ENCODE results near the gene DAAM1.

DAAM1 gene

DNA sequence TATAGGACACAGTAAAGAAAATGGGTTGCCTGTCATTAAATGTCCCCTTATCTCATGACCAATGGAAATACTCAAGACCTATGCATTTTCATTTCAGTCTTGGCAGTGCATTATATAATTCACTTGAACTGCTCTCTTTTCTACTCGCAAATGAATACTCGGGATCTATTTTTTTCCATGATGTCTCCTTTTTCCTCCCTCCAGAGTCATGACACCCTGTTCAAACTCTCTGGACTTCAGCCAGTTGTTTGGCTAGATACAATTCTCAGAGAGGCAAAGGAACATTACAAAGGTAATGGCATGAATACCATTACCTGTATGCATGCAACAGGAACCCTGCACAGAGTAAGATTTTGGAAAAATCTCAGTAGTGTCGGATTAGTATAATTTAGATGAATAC is 145.8 kb downstream of the DAAM1 start:
- ChIA-PET CTCF (interaction anchor here (0.5 to 0.6 kb wide), 2 partner anchors 28 to 563 kb away, joined by 3 to 5 read pairs; no protein-coding TSS in a partner anchor), POLR2A (no interaction called here)
- DNase-seq (ENCODE audit: extremely low spot score), result no peak
- TF ChIP-seq TARDBP (IDR thresholded peaks at IDR 0.05) (no peak), FOXA1 (IDR thresholded peaks at IDR 0.05) (no peak), SUZ12 (IDR thresholded peaks at IDR 0.05) (no peak), ELF4 (IDR thresholded peaks at IDR 0.05) (no peak), ARNT (IDR thresholded peaks at IDR 0.05) (no peak), NFRKB (IDR thresholded peaks at IDR 0.05) (no peak), BHLHE40 (IDR thresholded peaks at IDR 0.05; ENCODE audit: borderline replicate concordance) (no peak), CTBP1 (IDR thresholded peaks at IDR 0.05; ENCODE audit: borderline replicate concordance) (no peak), HDGF (IDR thresholded peaks at IDR 0.05; ENCODE audit: borderline replicate concordance) (no peak), LEF1 (IDR thresholded peaks at IDR 0.05; ENCODE audit: borderline replicate concordance) (no peak), ZNF384 (IDR thresholded peaks at IDR 0.05) (no peak), L3MBTL2 (conservative IDR thresholded peaks at IDR 0.05) (no peak), SP1 (IDR thresholded peaks at IDR 0.05) (no peak)
- TF ChIP-seq, protein P1, sequence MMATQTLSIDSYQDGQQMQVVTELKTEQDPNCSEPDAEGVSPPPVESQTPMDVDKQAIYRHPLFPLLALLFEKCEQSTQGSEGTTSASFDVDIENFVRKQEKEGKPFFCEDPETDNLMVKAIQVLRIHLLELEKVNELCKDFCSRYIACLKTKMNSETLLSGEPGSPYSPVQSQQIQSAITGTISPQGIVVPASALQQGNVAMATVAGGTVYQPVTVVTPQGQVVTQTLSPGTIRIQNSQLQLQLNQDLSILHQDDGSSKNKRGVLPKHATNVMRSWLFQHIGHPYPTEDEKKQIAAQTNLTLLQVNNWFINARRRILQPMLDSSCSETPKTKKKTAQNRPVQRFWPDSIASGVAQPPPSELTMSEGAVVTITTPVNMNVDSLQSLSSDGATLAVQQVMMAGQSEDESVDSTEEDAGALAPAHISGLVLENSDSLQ (IDR thresholded peaks at IDR 0.05), result no peak

DNA sequence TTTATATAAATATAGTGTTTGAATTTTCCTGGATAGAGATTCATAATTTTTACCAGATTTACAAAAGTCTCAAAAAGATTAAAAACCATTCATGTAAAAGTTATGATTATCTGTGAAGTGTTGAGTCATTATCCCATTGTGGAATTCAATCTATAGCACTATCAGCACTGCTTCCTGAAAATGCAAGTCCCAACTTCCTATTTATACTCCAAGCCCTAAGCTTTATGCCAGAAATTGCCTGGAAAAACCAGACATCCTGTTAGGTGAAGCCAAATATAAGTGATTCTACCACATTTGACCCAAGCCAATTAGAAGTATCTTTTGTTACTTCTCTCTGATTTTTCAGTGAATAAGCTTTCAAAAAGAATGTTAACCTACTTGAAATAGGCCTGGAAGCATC is 147.6 kb downstream of the DAAM1 start:
- no peak for DNase-seq (ENCODE audit: extremely low spot score)
- CTCF ChIA-PET, result no interaction called here
- TF ChIP-seq NFRKB (IDR thresholded peaks at IDR 0.05) (no peak), BHLHE40 (IDR thresholded peaks at IDR 0.05; ENCODE audit: borderline replicate concordance) (no peak), FOXA1 (IDR thresholded peaks at IDR 0.05) (no peak), TARDBP (IDR thresholded peaks at IDR 0.05) (no peak), FOXM1 (IDR thresholded peaks at IDR 0.05; ENCODE audit: borderline replicate concordance) (no peak), ARNT (IDR thresholded peaks at IDR 0.05) (no peak), HDGF (IDR thresholded peaks at IDR 0.05; ENCODE audit: borderline replicate concordance) (no peak), SP1 (IDR thresholded peaks at IDR 0.05) (no peak), SUZ12 (IDR thresholded peaks at IDR 0.05) (no peak), FOXK2 (IDR thresholded peaks at IDR 0.05) (no peak), LEF1 (IDR thresholded peaks at IDR 0.05; ENCODE audit: borderline replicate concordance) (no peak), ZNF384 (IDR thresholded peaks at IDR 0.05) (no peak), CTBP1 (IDR thresholded peaks at IDR 0.05; ENCODE audit: borderline replicate concordance) (no peak), ELF4 (IDR thresholded peaks at IDR 0.05) (no peak), L3MBTL2 (conservative IDR thresholded peaks at IDR 0.05) (no peak)
- TF ChIP-seq, protein P1 (IDR thresholded peaks at IDR 0.05), result no peak
- POLR2A ChIA-PET, result no interaction called here

DNA sequence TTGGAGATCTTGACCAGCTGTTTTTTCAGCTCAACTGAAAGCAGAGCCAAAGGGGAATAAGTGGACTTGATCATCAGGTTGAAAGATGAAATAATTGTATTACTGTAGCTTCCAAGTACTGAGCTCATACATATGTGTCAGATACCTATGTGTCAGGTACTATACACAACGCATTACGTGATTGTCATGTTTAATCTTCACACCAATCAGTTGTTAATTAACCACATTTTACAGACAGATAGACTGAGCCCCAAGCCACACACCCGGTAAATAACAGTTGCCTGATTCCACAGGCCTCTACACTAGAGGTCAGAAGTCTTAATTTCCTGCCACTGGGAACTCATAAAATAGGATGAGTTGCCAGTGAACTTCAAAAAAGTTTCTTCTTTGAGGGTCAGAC is 148.2 kb downstream of the DAAM1 start:
- no peak for TF ChIP-seq ZNF384 (IDR thresholded peaks at IDR 0.05)
- TF ChIP-seq SP1 (IDR thresholded peaks at IDR 0.05), result no peak
- no peak for TF ChIP-seq TARDBP (IDR thresholded peaks at IDR 0.05)
- no peak for TF ChIP-seq BHLHE40 (IDR thresholded peaks at IDR 0.05; ENCODE audit: borderline replicate concordance)
- no peak for TF ChIP-seq L3MBTL2 (conservative IDR thresholded peaks at IDR 0.05)
- no peak for TF ChIP-seq ELF4 (IDR thresholded peaks at IDR 0.05)
- TF ChIP-seq SUZ12 (IDR thresholded peaks at IDR 0.05), result no peak
- CTCF ChIA-PET, result no interaction called here
- POLR2A ChIA-PET, result no interaction called here
- DNase-seq (ENCODE audit: extremely low spot score), result no peak

DNA sequence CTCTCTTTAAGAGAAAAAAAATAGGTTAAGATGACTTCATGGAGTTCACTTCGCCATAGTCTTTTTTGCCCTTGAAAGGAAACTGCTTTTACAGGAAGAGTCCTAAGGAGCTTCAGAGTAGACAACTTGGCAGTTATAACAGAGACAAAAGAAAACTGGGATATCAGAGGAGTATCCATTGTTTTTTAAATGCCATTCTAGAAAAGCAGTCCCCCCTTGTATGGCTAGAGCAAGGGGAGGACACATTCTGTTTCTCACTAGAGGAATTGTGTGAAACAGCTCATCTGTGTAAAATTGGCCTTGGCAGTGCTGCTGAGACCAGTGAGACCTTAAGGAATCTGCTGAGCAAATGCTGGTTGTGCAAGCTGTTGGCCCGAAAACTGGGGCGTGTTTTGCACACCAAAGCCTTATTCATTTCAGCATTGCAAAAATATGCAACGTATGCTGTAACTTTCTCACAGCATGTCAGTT is 148.7 kb downstream of the DAAM1 start:
- ChIA-PET CTCF (no interaction called here), POLR2A (no interaction called here)
- DNase-seq (ENCODE audit: extremely low spot score), result no peak
- no peak for TF ChIP-seq L3MBTL2 (conservative IDR thresholded peaks at IDR 0.05)
- TF ChIP-seq LEF1 (IDR thresholded peaks at IDR 0.05; ENCODE audit: borderline replicate concordance), result no peak
- TF ChIP-seq ARNT (IDR thresholded peaks at IDR 0.05), result no peak
- no peak for TF ChIP-seq FOXK2 (IDR thresholded peaks at IDR 0.05)
- no peak for TF ChIP-seq HDGF (IDR thresholded peaks at IDR 0.05; ENCODE audit: borderline replicate concordance)
- TF ChIP-seq SUZ12 (IDR thresholded peaks at IDR 0.05), result no peak
- no peak for TF ChIP-seq BHLHE40 (IDR thresholded peaks at IDR 0.05; ENCODE audit: borderline replicate concordance)
- no peak for TF ChIP-seq TARDBP (IDR thresholded peaks at IDR 0.05)

DNA sequence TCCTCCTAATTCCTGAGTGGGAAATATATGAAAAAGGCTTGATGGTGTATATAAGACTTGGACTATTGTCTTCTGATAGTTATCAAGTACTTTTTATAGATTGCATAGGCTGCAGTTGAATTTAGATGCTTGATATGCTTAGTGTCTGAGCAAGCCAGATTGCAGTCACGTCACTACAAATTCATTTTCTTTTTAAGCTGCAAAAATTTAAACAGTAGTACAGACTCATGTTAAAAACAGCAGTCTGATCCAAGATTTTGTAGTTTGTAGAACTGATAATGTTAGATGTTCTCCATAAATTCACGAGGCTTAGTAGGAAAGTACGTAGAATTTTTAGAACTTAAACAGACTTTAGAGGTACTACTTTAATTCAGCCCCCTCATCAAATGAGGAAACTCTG is 150.3 kb downstream of the DAAM1 start:
- CTCF ChIA-PET, result no interaction called here
- no peak for DNase-seq (ENCODE audit: extremely low spot score)
- no peak for TF ChIP-seq FOXM1 (IDR thresholded peaks at IDR 0.05; ENCODE audit: borderline replicate concordance)
- POLR2A ChIA-PET, result no interaction called here

DNA sequence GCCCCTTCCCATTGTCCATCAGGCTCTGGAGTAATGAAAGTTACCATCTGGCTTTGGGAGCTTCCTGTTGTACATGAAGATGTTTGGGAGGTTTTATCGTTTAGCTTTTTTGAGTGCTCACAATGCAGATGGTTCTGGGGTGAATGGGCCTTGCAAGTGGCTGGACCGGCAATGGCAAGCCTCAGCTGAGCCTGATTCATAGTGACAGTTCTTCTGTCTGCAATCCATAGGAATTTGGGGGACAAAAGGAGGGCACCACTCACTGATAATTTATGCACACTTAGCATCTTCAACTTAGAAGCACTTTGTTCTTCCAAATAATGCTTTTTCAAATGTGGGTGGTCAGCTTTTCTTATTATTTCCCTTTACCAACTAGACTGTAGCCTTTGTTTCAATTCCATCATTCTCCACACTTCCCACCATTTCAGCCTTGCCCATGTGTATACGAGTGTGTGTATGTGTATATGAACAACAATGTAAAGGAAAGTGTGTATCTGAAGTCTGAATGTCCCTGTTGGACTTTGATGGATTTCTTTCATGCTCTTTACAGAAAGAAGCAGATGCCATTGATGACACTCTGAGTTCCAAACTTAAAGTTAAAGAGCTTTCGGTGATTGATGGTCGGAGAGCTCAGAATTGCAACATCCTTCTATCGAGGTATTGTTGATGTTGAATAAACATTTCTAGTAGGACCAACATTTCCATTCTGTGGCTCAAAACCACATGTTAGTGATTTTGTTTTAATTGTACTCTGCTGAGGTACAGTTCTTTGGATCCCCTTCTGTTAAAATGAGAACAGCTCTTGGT is 151.3 kb downstream of the DAAM1 start:
- ChIA-PET CTCF (no interaction called here), POLR2A (no interaction called here)
- DNase-seq (ENCODE audit: extremely low spot score), result no peak
- no peak for TF ChIP-seq TARDBP (IDR thresholded peaks at IDR 0.05)
- TF ChIP-seq L3MBTL2 (conservative IDR thresholded peaks at IDR 0.05), result no peak

DNA sequence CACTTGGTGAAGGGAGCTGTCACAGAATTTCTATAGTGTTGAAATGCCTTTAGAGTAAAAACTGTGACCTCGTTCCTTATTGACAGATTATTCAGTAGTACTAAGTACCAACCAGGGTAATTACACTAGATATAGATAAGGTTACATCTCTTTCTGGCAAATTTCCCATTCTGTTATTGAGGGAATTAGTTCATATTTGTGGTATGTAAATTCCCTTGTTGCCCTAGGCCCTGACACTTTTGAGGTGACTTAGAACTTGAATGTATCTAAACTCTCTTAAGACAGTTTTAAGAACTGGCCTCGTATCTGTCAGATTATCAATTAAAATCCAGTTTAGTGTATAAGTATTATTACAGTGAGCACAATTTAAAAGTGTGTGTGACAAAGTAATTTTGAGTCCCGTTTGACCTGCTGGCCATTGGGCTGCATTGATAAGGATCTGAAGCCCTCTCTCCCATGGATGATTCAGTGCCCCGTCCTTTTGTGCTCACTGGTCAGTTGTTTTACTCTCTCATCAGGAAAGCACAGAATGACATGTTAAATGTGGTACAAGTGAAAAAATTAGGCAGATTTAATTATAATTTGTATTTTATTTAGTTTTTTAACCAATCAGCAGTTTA is 153.5 kb downstream of the DAAM1 start:
- ChIA-PET POLR2A (no interaction called here), CTCF (no interaction called here)
- no peak for DNase-seq (ENCODE audit: extremely low spot score)
- TF ChIP-seq LEF1 (IDR thresholded peaks at IDR 0.05; ENCODE audit: borderline replicate concordance), result no peak
- no peak for TF ChIP-seq SUZ12 (IDR thresholded peaks at IDR 0.05)
- TF ChIP-seq CTBP1 (IDR thresholded peaks at IDR 0.05; ENCODE audit: borderline replicate concordance), result no peak
- TF ChIP-seq SP1 (IDR thresholded peaks at IDR 0.05), result no peak
- TF ChIP-seq NFRKB (IDR thresholded peaks at IDR 0.05), result no peak
- no peak for TF ChIP-seq ELF4 (IDR thresholded peaks at IDR 0.05)
- no peak for TF ChIP-seq ZNF384 (IDR thresholded peaks at IDR 0.05)

All from HEK293T (cell line).